Gastrocnemius medialis (tissue), 4 donors: ENCODE measurements around the gene STAT1. TPM values are rescaled to one million over a fixed set of nuclear protein-coding genes. Genes with fewer than 3 reads are reported as not detected.

Experiments used
- ATAC-seq, 2 donors: fragments of 150-250 bp; one replicate each; pipeline ENCODE4 v1.9.1; 2016
- DNase-seq, 2 donors: peaks; one replicate each; pipeline ENCODE4 v3.0.0-alpha.2; 2019
- H3K27ac ChIP-seq, 4 donors: fragments of 200-600 bp; sonication (generic); 1 replicate in 1 of 4; 2 replicates in 3 of 4; pipeline ENCODE4 v1.5.1; 2016 to 2018; ENCODE audit warnings: mild to moderate bottlenecking in 2 of 4, moderate library complexity in 1 of 4
- H3K27me3 ChIP-seq, 3 donors: fragments of 200-600 bp; sonication (generic) in 2 of 3; 1 replicate in 1 of 3; 2 replicates in 2 of 3; pipeline versions ENCODE4 v1.5.1 to v1.6.0; 2016 to 2019; ENCODE audit warnings: mild to moderate bottlenecking in 1 of 3, moderate library complexity in 1 of 3
- H3K36me3 ChIP-seq, 2 donors: fragments of 200-600 bp; sonication (generic) in 1 of 2; one replicate each; pipeline ENCODE4 v1.5.1; 2017 to 2018
- H3K4me1 ChIP-seq, 2 donors: fragments of 200-600 bp; sonication (generic) in 1 of 2; one replicate each; pipeline ENCODE4 v1.5.1; 2016 to 2017; ENCODE audit warnings: mild to moderate bottlenecking in 2 of 2
- H3K4me3 ChIP-seq, 4 donors: fragments of 200-600 bp; sonication (generic) in 3 of 4; 1 replicate in 1 of 4; 2 replicates in 3 of 4; pipeline ENCODE4 v1.5.1; 2016 to 2019; ENCODE audit warnings: mild to moderate bottlenecking in 2 of 4
- H3K9me3 ChIP-seq, 3 donors: fragments of 200-600 bp; sonication (generic) in 2 of 3; 1 replicate in 1 of 3; 2 replicates in 2 of 3; pipeline ENCODE4 v1.5.1; 2016 to 2019
- POLR2A ChIP-seq, 2 donors: fragments of 450-650 bp; IDR thresholded peaks; one replicate each; pipeline ENCODE4 v1.6.1; 2017; ENCODE audit warnings: antibody characterized with exemption in 2 of 2, mild to moderate bottlenecking in 2 of 2, moderate library complexity in 2 of 2
- in situ Hi-C, 4 donors: fragments of 200-750 bp; cut with MboI; loops; one replicate each; pipeline versions ENCODE4 v1.15.0 to v1.8.0; 2017; ENCODE audit warnings: low sequenced_read_pairs in 4 of 4
- intact Hi-C: fragments of 100-400 bp; cut with DNase I; formaldehyde crosslinking; loops from one replicate; pipeline ENCODE4 v1.15.1; 2023; ENCODE audit warnings: low total_unique reads
- total RNA-seq, 4 donors: library from RNA; depleted of rRNA; stranded (reverse); fragments of >200 nt; gene quantifications; one replicate each; pipeline versions ENCODE4 v1.1.0 to v1.2.3, GENCODE V29; 2016
- TF ChIP-seq, protein P1 (sequence below), 5 experiments: fragments of 450-650 bp in 3 of 5; fragments of 200-600 bp in 2 of 5; sonication (generic) in 2 of 5; IDR thresholded peaks in 4 of 5; conservative IDR thresholded peaks in 1 of 5; 1 replicate in 4 of 5; 2 replicates in 1 of 5; pipeline ENCODE4 v1.5.1; 2016 to 2019; ENCODE audit warnings: antibody characterized with exemption in 5 of 5, mild to moderate bottlenecking in 3 of 5, moderate library complexity in 3 of 5

STAT1 gene
- total RNA-seq, 4 donors from 2014 or later = 23.0 to 36.9 (median 28.6) TPM

DNA sequence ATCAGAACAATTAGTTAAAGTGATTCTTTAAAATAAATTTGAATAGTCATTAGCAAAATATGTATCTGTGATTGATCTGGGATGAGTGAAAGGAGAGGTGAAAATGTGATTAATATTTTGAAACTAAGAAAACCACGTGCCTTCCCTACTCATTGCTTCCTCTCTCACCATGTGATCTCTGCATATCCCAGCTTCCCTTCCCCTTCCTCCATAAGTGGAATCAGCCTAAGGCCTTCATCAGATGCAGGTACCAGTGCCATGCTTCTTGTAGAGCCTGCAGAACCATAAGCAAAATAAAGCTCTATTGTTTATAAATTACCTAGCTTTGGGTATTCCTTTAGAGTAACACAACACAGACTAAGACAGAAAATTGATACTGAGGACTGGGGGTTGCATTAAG lies 11.2 kb upstream of the STAT1 start:
- H3K4me1 ChIP-seq = peaks cover 7% of the 10 kb centered on the region in 2 donors
- ATAC-seq (no peak), DNase-seq (no peak)
- no peak overlapping the region for H3K27ac ChIP-seq
- no peaks in the 10 kb centered on the region for H3K36me3 ChIP-seq
- intact Hi-C loops (no loop called here), in situ Hi-C loops (no loop called here)
- no peaks in the 10 kb centered on the region for H3K27me3 ChIP-seq
- H3K9me3 ChIP-seq = no peaks in the 10 kb centered on the region
- no peak overlapping the region for H3K4me3 ChIP-seq
- TF ChIP-seq POLR2A (IDR thresholded peaks at IDR 0.05) = no peak
- TF ChIP-seq, protein P1, sequence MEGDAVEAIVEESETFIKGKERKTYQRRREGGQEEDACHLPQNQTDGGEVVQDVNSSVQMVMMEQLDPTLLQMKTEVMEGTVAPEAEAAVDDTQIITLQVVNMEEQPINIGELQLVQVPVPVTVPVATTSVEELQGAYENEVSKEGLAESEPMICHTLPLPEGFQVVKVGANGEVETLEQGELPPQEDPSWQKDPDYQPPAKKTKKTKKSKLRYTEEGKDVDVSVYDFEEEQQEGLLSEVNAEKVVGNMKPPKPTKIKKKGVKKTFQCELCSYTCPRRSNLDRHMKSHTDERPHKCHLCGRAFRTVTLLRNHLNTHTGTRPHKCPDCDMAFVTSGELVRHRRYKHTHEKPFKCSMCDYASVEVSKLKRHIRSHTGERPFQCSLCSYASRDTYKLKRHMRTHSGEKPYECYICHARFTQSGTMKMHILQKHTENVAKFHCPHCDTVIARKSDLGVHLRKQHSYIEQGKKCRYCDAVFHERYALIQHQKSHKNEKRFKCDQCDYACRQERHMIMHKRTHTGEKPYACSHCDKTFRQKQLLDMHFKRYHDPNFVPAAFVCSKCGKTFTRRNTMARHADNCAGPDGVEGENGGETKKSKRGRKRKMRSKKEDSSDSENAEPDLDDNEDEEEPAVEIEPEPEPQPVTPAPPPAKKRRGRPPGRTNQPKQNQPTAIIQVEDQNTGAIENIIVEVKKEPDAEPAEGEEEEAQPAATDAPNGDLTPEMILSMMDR (IDR thresholded peaks at IDR 0.05 in 4 of 5, conservative IDR thresholded peaks at IDR 0.05 in 1 of 5) = no peak

DNA sequence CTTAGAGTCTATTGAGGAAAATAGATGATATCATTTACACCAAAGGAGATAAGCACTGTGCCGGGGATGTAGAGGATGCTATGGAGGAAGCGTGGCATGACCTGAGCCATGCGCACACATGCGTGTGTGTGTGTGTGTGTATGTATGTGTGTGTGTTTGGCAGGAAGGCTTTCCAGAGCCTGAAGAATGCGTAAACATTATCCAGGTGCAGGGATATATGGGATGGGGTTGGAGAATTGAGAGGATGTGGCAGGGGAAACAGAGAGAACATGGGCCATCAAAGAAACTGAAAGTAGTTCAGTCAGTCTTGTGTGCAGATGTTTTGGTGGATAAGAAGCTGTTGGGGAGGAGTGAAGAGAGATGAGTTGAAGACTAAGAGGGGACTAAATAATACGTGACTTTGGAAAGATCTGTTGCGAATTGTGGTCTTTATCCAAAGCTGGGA lies 9.3 kb upstream of the STAT1 start:
- in situ Hi-C loops = loop anchor here in 3 of 4 donors (25.0 kb wide), 2 partner anchors 136 to 664 kb away; partner anchors contain the start of genes NABP1 (in 2 of the 3) and GLS (in 1 of the 3)
- intact Hi-C loops = no loop called here
- H3K36me3 ChIP-seq = no peaks in the 10 kb centered on the region
- H3K4me3 ChIP-seq = no peak overlapping the region
- TF ChIP-seq, protein P1 (IDR thresholded peaks at IDR 0.05 in 4 of 5, conservative IDR thresholded peaks at IDR 0.05 in 1 of 5) = no peak
- no peak for TF ChIP-seq POLR2A (IDR thresholded peaks at IDR 0.05)
- no peak for ATAC-seq
- no peak overlapping the region for H3K27ac ChIP-seq
- H3K9me3 ChIP-seq = no peaks in the 10 kb centered on the region
- H3K27me3 ChIP-seq = no peaks in the 10 kb centered on the region
- H3K4me1 ChIP-seq = peaks cover 7 to 13% of the 10 kb centered on the region in 2 donors
- DNase-seq = no peak

DNA sequence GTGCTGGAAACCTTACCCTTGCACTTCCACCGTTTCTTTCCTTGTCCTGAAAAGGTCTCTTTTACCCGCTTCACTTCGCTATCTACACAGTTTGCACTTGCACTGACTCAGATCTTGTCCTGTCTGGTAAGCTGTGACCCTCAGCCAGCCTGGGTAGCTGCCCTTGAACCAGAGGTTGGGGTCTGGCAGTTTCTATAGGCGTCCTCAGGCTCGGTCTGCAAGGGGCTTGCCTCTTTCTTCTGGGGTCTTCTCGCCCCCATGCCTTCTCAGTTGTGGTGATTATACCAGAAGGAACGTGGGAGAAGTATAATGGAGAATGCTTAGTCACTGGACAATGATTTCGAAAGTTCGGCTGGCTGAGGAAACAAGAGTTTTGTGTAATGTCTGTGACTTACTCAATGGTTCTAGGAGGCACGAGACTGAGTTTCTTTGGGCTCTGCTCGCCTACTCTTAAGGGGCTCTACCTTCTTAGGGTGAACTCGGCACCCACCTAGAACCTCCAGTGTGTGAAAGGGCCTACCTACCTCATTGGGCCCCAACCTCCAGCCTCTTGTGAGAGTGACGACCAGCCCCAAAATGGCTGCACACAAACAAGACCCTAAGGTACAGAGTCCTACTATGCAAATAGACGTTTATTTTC lies 6.9 kb upstream of the STAT1 start:
- Histone ChIP-seq H3K36me3 (no peaks in the 10 kb centered on the region), H3K4me1 (peaks cover 7 to 13% of the 10 kb centered on the region in 2 donors), H3K4me3 (peak overlapping the region; percentile 71 to 78 (median 75)), H3K27ac (peak overlapping the region; percentile 84 to 90 (median 86)), H3K9me3 (no peaks in the 10 kb centered on the region), H3K27me3 (no peaks in the 10 kb centered on the region)
- in situ Hi-C loops (loop anchor here in 3 of 4 donors (25.0 kb wide), 2 partner anchors 134 to 666 kb away; partner anchors contain the start of genes NABP1 (in 2 of the 3) and GLS (in 1 of the 3)), intact Hi-C loops (loop anchor here (1.0 to 2.0 kb wide), 3 partner anchors 9 to 657 kb away; partner anchors contain the start of genes GLS and NABP1)
- ATAC-seq (peak; percentile 45 to 76), DNase-seq (peak; percentile 24 to 55)
- TF ChIP-seq POLR2A (IDR thresholded peaks at IDR 0.05) = no peak
- TF ChIP-seq, protein P1 (IDR thresholded peaks at IDR 0.05 in 4 of 5, conservative IDR thresholded peaks at IDR 0.05 in 1 of 5) = no peak

DNA sequence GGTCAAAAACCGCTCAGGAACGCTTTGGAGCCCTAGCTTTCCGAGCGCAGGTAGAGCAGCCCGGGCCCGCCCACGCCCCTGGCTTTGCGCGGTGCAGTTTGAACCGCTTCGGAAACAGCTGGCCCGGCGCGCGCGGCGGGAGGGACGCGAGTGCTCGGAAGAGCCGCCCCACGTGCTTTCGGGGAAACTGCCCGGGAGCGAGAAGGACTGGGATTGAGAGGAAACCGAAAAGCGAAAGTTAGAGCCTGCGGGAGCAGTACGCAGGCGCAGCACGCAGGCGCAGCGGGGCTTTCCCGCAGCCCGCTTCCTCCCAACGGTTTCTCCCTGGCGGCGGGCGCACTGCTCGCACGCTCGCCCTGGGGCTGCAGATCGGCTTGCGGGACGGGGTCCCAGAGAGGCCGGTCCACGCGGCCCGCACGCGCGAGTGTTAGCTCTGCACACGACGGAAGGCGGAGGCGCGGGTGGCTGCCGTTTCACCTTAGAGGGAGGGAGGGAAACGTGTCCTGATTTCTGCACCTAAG lies 6.3 kb upstream of the STAT1 start:
- in situ Hi-C loops (loop anchor here in 3 of 4 donors (25.0 kb wide), 2 partner anchors 133 to 667 kb away; partner anchors contain the start of genes NABP1 (in 2 of the 3) and GLS (in 1 of the 3)), intact Hi-C loops (loop anchor here (1.0 to 2.0 kb wide), 3 partner anchors 8 to 658 kb away; partner anchors contain the start of genes GLS and NABP1)
- H3K27me3 ChIP-seq = no peaks in the 10 kb centered on the region
- TF ChIP-seq, protein P1 (IDR thresholded peaks at IDR 0.05 in 4 of 5, conservative IDR thresholded peaks at IDR 0.05 in 1 of 5) = peak in 4 of 5 experiments; percentile 14 to 51 (median 36)
- TF ChIP-seq POLR2A (IDR thresholded peaks at IDR 0.05) = peak; percentile 74 to 84
- H3K4me1 ChIP-seq = peaks cover 7 to 13% of the 10 kb centered on the region in 2 donors
- H3K36me3 ChIP-seq = no peaks in the 10 kb centered on the region
- H3K27ac ChIP-seq = peak overlapping the region; percentile 84 to 90 (median 86)
- H3K9me3 ChIP-seq = no peaks in the 10 kb centered on the region
- DNase-seq = peak; percentile 86 to 93
- peak overlapping the region; percentile 71 to 78 (median 75) for H3K4me3 ChIP-seq
- peak; percentile 99 to 100 for ATAC-seq
